Sigmoid colon (tissue), 3 donors: ENCODE data around the gene CCDC127.

Experiments
- CTCF ChIP-seq, 4 experiments: fragments of 450-650 bp in 3 of 4; fragments of 200-600 bp in 1 of 4; IDR thresholded peaks; one replicate each; pipeline ENCODE4 v1.5.1; 2016 to 2019; ENCODE audit warnings: antibody characterized with exemption in 4 of 4, mild to moderate bottlenecking in 3 of 4, moderate library complexity in 2 of 4
- POLR2A ChIP-seq, 2 donors: fragments of 450-650 bp; IDR thresholded peaks; one replicate each; pipeline ENCODE4 v1.6.1; 2016; ENCODE audit warnings: antibody characterized with exemption in 2 of 2, mild to moderate bottlenecking in 2 of 2, moderate library complexity in 2 of 2

GRCh38 chr5:264338-264737 lies 46.4 kb upstream of the CCDC127 start:
- TF ChIP-seq CTCF (IDR thresholded peaks at IDR 0.05), result no peak
- TF ChIP-seq POLR2A (IDR thresholded peaks at IDR 0.05), result no peak
